Suppressor macrophage treated with lipopolysaccharide for 4 hours (primary cell): ENCODE data around the gene BRF1.
"Not testable (repeated sequence)": the region's sequence is repeated elsewhere in the genome, so short reads cannot be mapped to it uniquely, and the experiment has no call there.

ENCODE experiments used
- DNase-seq: peaks from one replicate; pipeline ENCODE4 v3.0.0-alpha.2; 2020

BRF1 gene, protein sequence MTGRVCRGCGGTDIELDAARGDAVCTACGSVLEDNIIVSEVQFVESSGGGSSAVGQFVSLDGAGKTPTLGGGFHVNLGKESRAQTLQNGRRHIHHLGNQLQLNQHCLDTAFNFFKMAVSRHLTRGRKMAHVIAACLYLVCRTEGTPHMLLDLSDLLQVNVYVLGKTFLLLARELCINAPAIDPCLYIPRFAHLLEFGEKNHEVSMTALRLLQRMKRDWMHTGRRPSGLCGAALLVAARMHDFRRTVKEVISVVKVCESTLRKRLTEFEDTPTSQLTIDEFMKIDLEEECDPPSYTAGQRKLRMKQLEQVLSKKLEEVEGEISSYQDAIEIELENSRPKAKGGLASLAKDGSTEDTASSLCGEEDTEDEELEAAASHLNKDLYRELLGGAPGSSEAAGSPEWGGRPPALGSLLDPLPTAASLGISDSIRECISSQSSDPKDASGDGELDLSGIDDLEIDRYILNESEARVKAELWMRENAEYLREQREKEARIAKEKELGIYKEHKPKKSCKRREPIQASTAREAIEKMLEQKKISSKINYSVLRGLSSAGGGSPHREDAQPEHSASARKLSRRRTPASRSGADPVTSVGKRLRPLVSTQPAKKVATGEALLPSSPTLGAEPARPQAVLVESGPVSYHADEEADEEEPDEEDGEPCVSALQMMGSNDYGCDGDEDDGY

DNA sequence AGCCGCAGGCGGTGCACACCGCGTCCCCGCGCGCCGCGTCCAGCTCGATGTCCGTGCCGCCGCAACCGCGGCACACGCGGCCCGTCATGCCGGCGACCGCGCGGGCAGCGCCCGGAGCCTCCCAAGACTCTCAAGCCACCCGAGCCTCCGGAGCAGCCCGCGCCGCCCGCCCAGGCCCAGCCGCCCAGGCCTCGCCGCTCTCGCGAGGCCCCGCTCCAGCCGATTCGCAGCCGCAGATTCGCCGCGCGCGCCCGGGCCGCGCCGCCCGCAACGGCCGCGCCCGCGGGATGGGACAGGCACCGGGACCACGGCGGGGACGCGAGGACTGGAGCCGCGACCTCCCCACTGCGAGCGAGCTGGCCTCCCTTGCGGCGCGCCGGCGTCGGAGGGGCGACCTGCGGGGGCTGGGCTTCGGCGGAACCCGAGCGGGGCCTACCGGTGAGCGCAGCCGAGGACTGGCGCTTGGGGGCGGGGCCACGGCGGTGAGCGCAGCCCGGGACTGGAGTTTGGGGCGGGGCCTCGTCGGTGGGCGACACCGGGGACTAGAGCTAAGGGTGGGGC lies at the start of gene BRF1:
Gene BRF1 (minus strand): TSS at position 460 of the 561 bp plus-strand sequence. CDS start 372 bp downstream, at position 88.
- peak; percentile 94 for DNase-seq

DNA sequence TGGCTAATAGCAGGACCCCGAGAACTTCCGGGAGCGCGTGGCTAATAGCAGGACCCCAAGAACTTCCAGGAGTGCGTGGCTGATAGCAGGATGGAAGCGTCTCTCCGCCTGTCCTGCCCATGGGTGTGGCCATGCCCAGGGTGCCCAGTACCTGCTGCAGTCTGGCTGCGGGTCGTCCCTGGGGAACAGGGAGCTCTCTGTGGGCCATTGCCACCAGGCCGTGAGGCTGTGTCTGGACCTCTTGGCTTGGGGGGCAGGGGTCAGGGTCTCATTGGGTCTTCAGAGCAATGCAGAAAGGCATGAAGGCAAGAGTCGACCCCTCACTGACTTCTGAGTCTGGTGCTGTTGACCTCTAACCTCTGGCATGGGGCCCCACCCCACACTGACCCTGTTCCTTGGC lies 49.2 kb upstream of the BRF1 start:
- no peak for DNase-seq

DNA sequence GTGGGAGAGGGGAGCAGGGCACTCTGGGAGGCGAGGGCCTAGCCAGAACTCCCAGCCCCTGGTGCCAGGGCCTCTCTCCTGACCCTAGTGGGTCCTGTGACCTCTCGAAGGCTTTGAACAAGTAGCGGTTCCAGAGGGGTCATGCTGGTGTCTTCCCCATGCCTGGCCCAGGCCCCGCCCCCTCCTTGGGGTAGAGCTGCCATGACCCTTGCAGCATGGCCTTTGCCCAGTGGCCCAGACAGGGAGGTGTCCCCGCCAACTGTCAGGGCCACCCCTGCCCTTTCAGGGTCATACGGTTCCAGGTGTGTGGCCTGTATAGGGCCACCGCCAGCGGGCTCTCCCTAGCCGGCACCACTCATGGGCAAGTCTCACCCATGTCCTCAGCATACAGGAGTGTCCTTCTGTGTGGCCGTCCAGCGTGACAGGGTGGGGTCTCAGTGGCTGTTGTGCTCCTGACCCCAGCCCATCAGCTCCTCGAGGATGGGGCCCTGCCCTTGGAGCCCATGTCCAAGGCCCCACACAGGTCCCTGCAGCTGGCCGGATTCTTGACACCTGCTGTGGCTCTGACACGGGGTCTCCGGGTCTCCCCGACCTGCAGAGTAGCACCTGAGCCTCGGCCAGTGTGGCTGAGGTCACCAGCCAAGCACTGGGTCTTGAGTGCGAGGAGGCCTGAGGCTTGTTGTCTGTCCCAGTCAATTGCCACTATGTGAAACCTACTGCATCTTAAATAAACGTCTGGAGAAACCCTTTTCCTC lies 48.3 kb upstream of the BRF1 start:
- DNase-seq: no peak

DNA sequence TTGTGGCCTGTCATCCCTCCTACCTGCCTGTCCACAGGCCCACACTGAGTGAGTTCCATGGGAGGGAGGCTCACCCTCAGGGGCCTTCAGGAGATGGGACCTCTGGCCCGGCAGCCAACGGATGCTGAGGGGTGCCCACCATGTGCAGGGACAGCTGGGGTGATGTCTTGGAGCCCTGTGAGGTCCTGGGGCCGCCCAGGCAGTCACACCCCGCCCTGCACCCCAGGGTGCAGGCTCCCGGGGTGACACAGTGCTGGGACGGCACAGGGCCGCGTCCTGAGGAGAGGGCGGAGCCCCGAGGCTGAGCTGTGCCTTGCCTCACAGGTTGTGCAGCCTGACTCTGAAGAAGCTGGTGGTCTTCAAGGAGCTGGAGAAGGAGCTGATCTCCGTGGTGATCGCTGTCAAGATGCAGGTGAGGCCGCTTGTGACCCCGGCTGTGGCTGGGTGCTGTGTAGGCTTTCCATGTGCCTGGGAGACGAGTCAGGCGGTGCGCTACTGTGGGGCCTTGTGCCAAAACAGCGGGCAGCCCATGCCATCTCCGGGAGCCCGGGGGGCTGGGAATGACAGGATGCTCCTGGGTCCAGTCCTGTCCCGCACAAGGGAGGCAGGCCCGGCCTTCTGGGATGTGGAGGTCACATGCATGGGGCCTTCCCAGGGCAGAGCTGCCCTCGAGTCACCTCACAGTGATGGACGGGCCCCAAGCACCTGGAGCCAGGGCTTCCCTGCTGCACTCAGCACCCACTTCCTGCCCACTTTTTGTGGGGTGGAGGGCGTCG lies 47.6 kb upstream of the BRF1 start:
- DNase-seq: no peak

DNA sequence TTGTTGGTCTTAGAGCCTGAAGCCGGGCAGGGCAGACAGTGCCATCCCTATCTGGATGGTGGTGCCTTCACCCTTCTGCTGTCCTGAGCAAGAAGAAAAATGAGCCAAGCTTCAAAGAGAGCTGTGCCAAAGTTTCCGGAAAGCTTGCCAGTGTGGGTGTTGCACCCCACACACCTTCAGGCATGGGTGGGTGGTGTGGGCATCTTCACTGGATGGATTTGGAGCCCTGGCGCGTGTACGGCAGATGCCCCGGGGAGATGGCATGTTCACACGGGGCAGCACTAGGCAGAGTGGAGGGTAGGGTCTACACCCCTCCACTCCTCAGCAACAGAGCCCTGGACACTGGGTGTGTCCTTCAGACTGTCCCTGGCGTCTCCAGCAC lies 46.8 kb upstream of the BRF1 start:
- DNase-seq: no peak

DNA sequence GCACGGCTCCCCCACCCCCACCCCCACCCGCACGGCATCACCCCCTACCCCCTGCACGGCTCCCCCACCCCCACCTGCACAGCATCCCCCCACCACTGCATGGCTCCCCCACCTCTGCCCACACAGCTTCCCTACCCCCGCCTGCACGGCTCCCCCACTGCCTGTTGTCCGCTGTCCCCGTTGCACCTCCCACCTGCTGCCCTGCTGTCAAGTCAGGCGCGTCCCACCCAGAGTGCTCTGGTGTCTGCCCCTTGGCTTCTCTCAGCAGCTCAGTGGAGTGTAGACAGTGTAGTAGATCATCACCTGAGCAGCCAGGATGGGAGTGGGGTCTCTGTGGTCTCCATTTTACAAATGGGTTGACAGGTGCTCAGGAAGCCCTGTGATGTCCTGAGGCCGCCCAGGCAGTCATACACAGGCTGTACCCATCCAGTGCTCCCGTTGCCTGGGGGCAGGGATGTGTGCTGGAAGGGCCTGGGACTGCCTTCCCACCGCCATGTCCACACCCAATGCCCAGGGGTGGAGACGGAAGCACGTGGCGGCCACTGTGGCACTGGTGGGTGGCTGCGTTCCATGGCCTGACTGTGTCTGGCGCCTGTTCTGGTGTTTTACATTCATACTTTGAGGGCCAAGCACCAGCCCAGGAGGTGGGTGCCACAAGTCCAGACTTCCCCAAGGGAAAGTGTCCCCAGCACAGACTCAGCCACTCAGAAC lies 46.2 kb upstream of the BRF1 start:
- DNase-seq: no peak

DNA sequence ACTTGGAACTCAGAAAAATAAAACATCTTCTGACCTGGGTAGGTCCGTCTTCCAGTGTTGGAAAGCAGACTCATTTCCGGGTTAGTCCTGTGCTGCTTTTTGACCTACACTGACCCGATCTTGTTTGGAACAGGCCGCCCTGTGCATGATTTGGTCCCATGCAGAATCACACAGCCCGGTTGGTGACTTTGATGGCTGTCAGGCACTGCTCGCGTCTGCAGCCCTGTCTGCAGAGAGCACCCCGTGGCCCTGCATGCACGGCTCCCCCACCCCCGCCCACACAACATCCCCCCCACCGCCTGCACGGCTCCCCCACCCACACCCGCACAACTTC lies 45.4 kb upstream of the BRF1 start:
- DNase-seq: no peak

DNA sequence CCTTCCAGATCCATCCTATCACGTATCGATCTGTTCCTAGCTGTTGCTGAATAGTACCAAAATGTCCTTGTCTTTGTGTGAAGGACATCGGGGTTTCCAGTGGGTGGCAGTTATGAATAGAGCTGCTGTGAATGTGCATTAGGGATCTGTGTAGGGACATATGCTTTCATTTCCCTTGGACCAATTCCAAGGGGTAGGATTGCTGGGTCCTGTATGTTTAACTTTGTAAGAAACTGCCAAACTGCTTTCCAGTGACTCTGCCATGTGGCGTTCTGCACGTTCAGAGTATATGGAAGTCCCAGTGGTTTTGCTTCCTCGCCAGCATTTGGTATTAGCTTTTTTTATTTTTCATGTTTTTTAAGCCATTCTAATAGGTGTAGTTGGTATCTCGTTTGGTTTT lies 42.4 kb upstream of the BRF1 start:
- DNase-seq: peak; percentile 14

DNA sequence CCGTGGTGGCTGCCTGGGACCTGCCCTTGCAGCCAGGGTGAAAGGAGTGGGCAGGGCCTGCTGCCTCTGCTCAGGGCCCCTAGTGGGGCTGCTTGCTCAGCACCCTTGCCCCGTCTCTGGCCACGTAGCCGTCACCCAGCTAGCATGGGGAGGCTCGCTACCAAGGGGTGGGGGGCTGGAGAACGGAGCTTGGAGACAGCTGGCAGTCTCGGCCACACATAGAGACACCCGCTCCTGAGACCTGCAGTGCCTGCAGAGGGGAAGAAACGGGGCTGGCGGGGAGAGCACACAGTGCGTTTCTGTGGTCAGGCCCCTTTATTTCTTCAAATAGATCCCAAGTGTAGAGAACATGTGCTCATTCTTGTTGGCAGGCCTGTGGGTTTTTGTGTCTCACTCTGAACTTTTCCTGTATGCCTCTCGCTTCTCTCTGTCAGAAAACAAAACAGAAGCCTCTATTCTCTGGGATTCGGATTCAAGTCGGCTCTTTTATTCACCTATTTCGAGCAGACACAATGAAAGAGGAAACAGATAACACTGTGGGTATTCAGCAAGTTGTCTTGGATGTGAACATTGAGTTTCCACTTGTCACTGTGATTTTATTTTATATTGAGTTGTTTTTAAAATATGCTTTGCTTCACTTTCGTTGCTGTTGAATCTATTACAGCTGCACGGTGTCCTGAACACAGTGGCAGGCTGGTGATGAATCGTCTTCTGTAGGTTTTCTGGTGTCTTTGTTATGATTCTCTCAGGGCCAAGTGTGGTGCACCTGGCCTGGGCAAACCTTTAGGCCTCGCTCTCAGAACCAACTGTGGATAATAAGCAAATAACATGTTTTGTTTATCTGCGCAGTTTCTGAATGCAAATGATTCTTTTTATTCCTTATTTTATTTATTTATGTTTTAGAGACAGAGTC lies 40.3 kb upstream of the BRF1 start:
- DNase-seq: no peak

DNA sequence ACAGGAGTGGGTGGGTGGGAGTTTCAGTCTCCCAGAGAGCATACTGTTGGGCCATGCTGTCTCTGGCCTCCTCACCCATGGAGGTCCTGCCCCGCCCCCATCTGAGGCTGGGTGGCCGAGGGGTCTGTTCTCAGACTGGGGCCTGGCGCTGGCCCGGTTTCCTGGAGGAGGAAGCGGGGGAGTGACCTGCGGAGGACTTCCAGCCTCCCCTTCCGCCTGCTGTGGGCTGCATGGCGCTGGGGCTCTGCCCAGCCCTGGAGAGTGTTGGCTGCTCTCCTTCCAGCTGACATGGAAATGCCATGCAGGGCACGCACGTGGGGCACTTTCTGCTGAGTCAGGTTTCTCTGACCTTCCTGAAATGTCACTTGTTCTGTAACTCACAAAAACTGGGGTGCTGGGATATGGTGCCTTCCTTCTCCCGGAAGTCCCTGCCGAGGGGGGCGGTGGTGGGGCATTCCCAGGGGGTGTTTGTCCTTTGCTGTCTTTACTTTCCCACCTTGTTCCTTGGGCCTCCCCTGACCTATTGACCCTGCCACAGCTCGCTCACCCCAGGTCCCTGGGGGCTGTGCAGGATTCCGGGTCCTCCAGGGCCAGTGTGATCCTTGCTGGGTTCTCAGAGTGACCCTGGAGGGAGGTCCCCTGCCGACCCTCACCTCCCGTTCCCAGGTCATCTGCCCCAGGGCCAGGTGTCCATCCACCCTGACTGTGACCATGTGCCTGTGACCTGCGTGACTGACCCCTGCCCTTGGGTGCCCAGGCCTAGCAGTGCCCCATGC lies 37.4 kb upstream of the BRF1 start:
- peak; percentile 15 for DNase-seq

DNA sequence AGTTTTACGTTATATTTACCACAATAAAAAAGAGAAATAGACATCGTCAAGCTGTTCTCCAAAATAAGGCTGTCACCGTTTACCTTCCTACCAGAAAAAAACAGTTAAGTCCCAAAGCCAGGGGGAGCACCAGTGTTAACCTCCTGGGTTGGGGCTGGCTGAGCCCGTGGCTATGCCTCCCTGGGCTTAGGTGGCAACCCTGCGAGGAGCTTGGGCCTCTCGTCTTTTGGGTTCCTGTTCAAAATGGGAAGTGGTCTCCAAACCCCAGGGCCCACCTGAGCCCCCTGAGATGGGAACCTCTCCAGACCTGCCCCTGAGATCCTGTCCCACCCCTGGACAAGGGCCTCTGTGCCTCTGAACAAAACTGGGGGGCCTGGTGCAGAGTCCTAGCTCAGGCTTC lies 36.6 kb upstream of the BRF1 start:
- no peak for DNase-seq

DNA sequence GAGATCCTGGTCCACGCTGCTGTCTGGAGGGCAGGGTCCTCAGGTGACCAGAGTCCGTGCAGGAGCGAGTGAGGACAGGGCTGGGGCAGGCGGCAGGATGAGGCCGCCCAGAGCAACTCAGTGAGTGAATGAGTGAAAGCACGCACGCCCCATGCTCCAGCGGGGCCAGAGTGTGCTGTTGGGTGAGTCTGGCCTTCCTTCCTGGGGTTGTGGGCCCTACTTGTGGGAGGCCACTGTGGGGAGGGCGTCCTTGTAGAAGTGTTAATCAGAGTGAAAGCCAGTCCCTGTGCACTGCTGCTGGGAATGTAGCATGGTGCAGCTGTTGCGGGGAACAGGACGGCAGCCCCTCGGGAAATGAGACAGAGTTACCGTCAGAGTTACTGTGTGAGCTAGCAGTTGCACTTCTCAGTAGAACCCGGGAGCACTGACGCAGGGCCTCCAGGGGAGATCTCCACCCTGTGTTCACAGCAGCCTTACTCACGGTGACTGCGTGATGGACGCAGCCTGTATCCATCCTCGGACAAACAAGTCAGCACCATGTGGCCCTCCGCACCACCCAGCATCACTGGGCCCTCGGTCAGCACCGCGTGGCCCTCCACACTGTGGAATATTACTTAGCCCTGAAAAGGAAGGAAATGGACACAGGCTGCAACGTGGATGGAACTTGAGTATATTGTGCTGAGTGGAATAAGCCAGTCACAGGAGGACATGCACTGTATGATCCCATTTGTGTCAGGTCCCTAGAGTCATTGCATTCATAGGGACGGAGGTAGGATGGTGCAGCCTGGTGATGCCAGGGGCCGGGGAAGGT lies 35.9 kb upstream of the BRF1 start:
- no peak for DNase-seq

DNA sequence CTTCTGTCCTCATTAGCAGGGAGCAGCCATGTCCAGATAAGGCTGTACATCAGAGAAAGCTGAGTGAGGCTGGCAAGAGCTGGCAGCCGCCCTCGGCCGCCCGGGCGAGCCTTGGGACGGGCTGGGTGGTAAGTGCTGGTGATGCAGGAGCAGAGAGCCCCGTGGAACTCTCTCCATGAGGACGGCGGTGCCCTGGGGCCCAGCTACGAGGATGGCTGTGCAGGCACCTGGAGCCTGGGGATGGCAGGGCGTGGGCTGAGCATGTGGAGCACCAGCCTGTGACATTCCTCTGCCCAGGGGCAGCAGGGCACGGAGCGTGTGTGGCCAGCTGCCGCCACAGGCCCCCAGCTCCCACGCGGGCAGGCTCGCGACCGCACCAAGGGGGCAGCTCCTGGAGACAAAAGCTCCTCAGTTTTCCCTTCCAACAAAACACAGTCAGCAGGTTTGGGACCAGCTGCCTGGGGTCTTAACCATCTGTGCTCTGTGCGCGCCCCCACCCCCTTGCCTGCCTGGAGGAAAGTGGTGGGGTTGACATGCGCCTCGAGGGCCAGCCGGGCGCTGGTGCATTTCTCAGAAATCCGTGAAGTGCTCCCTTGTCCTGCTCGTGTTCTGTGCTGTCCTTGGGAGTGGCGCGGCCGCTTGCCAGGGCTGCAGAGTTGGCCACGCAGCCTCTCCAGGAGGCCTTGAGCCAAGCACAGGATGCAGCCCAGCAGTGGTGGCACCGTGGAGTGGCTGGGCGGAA lies 35.1 kb upstream of the BRF1 start:
- DNase-seq: no peak

DNA sequence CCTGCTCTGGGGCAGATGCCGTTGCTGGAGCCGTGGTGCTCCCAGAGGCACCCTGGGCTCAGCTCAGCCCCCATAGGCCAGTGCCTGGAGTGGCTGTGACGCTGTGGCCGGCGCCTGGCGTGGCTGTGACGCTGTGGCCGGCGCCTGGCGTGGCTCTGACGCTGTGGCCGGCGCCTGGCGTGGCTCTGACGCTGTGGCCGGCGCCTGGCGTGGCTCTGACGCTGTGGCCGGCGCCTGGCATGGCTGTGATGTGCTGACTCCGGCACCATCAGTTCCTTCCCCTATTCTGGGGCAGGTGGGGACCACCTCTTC lies 34.4 kb upstream of the BRF1 start:
- not testable (repeated sequence) for DNase-seq

DNA sequence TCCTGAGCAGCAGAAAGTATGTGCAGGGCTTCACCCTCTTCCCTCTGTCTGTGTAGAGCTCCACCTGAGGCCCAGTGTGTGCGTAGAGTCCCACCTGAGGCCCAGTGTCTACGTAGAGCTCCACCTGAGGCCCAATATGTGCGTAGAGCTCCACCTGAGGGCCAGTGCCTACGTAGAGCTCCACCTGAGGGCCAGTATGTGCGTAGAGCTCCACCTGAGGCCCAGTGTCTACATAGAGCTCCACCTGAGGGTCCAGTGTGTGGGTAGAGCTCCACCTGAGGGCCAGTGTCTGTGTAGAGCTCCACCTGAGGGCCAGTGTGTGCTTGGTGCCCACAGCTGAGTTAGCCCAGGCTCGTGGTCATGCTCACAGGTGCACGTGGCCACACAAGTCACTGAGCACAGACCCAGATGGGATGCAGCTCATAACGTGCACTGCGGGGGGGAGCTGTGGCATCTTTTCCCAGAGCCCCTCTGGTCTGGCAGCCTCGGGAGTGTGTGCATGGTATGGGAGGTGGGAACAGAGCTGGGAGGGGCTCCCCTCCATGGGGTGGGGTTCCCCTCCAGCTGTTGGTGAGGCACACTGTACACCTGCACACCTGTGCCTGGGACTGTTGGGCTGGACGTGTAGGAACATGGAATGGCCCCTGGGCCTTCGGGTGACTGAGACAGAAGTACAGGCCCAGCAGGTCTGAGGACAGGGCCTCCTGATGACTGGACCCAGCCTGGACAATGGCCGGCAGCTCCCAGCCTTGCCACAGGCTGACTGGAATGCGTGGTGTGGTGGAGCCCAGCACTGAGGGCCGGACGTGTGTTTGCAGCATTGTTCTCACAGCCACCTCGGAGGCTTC lies 33.8 kb upstream of the BRF1 start:
- DNase-seq: no peak

DNA sequence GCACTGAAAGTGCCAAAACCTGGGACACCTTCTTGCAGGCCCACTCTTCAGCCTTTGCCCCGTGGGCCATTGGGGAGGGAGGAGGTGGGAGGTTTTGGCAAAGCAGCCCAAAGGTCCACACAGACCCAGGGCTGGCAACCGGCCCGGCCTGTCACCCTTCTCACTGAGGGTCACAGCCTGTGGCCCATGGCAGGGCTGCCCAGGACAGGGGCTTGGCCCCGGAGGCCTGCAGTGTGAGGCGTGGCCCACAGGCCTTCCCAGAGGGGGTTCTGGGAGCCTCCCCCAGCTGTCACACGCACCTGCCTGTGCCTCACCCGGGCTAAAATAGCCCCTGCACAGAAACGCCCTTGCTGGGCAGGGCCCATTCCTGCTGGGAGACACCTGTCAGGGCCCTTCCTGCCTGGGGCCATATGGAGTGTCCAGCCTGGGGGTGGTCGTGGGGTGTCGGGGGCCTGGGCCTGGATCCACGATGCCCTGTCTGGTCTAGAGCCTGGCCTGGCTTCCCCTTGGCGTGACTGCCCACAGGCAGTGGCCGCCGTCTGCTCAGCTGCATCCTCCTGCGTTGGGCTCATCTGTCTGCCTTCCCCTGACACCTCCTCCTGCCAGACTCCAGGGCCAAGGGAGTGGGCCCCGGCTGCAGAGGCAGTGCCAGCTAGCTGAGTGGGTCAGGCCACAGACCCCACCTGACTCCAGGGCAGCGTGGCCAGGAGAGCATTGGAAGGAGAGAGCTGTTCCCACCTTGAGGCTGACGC lies 33.0 kb upstream of the BRF1 start:
- no peak for DNase-seq

DNA sequence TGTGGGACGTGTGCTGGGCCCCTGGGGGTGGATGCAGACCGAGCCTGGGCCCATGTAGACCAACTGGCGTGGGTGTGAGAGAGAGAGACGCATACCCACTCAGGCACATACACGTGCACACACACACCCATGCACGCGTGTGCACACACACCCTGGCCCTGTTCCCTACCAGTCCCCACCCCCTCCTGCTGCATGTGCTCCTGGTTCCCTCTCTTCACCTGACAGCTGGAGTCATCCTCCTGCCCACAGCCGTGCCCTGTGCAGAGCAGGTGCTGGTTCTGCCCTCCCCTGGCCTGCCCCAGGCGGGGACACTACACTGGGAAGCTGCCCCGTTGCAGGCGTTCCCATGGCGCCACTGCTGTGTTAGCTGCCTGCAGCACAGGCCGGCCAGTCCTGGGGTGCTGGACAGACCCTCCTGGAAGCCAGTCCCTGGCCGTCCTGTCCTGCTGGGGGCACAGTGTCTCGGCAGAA lies 32.3 kb upstream of the BRF1 start:
- no peak for DNase-seq
